H1 (cell line): Measurements from ENCODE around the gene DENND1A. TPM values are rescaled to one million over a fixed set of nuclear protein-coding genes. Genes with fewer than 3 reads are reported as not detected.

ENCODE experiments used
- polyA plus RNA-seq, 7 experiments: library from polyadenylated mRNA; depleted of rRNA in 3 of 7; stranded (reverse) in 5 of 7; unstranded in 2 of 7; fragments of >200 nt in 5 of 7; fragments of 200-250 nt in 2 of 7; gene quantifications; 1 replicate in 5 of 7; 2 replicates in 1 of 7; 4 replicates in 1 of 7; pipeline versions ENCODE4 v1.2.1 to v1.2.3, GENCODE V29; 2011 to 2013; ENCODE audit warnings: missing spikeins in 2 of 7, mixed read lengths in 2 of 7
- total RNA-seq: library from RNA; stranded (reverse); fragmentation: NEBNext Ultra II Directional; extraction: Animal tissue kit (Norgen Biotek cat#: 25700); gene quantifications from 2 replicates; pipeline ENCODE4 v1.2.1, GENCODE V29; 2021
- TF ChIP-seq, protein P1 (sequence below): fragments of 300-600 bp; sonication (generic); IDR thresholded peaks from 2 replicates; pipeline ENCODE4 v1.7.1; 2012; ENCODE audit warnings: low read length, moderate library complexity, mild to moderate bottlenecking, inconsistent platforms; ENCODE audit not compliant: insufficient replicate concordance
- TF ChIP-seq, protein P2 (sequence below): IDR thresholded peaks from 2 replicates; pipeline ENCODE4 v1.6.1; 2012; ENCODE audit warnings: low read length, inconsistent platforms

The DENND1A gene
- total and polyA plus RNA-seq, 2 of the 8 experiments (the other 6 are each of a cell fraction or from before 2014, with no cell fraction given): 24.1 to 26.4 TPM

DNA sequence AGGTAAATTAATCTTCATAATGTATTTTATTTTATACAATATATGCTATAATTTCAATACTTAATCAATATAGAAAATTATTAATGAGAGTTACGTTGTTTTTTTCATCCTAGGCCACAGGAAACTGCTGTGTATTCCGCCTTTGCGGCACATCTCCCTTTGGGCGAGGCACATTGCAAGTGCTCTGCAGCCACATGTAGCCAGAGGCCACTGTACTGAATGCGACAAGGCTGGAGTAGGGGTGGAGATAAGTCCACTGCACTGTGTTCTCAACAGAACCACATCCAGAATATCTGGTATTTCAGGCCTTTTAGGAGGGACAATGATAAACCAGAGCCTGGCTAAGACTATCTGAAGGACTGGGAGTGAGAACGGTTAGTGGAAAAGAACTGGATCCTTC lies 439.2 kb downstream of the DENND1A start (continued):
- TF ChIP-seq, protein P1, sequence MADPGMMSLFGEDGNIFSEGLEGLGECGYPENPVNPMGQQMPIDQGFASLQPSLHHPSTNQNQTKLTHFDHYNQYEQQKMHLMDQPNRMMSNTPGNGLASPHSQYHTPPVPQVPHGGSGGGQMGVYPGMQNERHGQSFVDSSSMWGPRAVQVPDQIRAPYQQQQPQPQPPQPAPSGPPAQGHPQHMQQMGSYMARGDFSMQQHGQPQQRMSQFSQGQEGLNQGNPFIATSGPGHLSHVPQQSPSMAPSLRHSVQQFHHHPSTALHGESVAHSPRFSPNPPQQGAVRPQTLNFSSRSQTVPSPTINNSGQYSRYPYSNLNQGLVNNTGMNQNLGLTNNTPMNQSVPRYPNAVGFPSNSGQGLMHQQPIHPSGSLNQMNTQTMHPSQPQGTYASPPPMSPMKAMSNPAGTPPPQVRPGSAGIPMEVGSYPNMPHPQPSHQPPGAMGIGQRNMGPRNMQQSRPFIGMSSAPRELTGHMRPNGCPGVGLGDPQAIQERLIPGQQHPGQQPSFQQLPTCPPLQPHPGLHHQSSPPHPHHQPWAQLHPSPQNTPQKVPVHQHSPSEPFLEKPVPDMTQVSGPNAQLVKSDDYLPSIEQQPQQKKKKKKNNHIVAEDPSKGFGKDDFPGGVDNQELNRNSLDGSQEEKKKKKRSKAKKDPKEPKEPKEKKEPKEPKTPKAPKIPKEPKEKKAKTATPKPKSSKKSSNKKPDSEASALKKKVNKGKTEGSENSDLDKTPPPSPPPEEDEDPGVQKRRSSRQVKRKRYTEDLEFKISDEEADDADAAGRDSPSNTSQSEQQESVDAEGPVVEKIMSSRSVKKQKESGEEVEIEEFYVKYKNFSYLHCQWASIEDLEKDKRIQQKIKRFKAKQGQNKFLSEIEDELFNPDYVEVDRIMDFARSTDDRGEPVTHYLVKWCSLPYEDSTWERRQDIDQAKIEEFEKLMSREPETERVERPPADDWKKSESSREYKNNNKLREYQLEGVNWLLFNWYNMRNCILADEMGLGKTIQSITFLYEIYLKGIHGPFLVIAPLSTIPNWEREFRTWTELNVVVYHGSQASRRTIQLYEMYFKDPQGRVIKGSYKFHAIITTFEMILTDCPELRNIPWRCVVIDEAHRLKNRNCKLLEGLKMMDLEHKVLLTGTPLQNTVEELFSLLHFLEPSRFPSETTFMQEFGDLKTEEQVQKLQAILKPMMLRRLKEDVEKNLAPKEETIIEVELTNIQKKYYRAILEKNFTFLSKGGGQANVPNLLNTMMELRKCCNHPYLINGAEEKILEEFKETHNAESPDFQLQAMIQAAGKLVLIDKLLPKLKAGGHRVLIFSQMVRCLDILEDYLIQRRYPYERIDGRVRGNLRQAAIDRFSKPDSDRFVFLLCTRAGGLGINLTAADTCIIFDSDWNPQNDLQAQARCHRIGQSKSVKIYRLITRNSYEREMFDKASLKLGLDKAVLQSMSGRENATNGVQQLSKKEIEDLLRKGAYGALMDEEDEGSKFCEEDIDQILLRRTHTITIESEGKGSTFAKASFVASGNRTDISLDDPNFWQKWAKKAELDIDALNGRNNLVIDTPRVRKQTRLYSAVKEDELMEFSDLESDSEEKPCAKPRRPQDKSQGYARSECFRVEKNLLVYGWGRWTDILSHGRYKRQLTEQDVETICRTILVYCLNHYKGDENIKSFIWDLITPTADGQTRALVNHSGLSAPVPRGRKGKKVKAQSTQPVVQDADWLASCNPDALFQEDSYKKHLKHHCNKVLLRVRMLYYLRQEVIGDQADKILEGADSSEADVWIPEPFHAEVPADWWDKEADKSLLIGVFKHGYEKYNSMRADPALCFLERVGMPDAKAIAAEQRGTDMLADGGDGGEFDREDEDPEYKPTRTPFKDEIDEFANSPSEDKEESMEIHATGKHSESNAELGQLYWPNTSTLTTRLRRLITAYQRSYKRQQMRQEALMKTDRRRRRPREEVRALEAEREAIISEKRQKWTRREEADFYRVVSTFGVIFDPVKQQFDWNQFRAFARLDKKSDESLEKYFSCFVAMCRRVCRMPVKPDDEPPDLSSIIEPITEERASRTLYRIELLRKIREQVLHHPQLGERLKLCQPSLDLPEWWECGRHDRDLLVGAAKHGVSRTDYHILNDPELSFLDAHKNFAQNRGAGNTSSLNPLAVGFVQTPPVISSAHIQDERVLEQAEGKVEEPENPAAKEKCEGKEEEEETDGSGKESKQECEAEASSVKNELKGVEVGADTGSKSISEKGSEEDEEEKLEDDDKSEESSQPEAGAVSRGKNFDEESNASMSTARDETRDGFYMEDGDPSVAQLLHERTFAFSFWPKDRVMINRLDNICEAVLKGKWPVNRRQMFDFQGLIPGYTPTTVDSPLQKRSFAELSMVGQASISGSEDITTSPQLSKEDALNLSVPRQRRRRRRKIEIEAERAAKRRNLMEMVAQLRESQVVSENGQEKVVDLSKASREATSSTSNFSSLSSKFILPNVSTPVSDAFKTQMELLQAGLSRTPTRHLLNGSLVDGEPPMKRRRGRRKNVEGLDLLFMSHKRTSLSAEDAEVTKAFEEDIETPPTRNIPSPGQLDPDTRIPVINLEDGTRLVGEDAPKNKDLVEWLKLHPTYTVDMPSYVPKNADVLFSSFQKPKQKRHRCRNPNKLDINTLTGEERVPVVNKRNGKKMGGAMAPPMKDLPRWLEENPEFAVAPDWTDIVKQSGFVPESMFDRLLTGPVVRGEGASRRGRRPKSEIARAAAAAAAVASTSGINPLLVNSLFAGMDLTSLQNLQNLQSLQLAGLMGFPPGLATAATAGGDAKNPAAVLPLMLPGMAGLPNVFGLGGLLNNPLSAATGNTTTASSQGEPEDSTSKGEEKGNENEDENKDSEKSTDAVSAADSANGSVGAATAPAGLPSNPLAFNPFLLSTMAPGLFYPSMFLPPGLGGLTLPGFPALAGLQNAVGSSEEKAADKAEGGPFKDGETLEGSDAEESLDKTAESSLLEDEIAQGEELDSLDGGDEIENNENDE: no peak
- TF ChIP-seq, protein P2, sequence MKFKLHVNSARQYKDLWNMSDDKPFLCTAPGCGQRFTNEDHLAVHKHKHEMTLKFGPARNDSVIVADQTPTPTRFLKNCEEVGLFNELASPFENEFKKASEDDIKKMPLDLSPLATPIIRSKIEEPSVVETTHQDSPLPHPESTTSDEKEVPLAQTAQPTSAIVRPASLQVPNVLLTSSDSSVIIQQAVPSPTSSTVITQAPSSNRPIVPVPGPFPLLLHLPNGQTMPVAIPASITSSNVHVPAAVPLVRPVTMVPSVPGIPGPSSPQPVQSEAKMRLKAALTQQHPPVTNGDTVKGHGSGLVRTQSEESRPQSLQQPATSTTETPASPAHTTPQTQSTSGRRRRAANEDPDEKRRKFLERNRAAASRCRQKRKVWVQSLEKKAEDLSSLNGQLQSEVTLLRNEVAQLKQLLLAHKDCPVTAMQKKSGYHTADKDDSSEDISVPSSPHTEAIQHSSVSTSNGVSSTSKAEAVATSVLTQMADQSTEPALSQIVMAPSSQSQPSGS: no peak
